BLaER1 (cell line): ENCODE data around the gene TCIRG1.

Experiments
- H3K27ac ChIP-seq: shearing (Covaris generic); formaldehyde crosslinking; 2 replicates; pipeline ENCODE4 v1.8.1; 2022
- H3K27me3 ChIP-seq: shearing (Covaris generic); formaldehyde crosslinking; 2 replicates; pipeline ENCODE4 v1.8.1; 2022
- H3K36me3 ChIP-seq: shearing (Covaris generic); formaldehyde crosslinking; 2 replicates; pipeline ENCODE4 v1.8.1; 2022
- H3K4me1 ChIP-seq: shearing (Covaris generic); formaldehyde crosslinking; 2 replicates; pipeline ENCODE4 v1.8.1; 2022
- H3K4me2 ChIP-seq: shearing (Covaris generic); formaldehyde crosslinking; 2 replicates; pipeline ENCODE4 v1.8.1; 2022
- H3K4me3 ChIP-seq: shearing (Covaris generic); formaldehyde crosslinking; 2 replicates; pipeline ENCODE4 v1.8.1; 2022
- H3K9ac ChIP-seq: shearing (Covaris generic); formaldehyde crosslinking; 2 replicates; pipeline ENCODE4 v1.8.1; 2022
- H3K9me3 ChIP-seq: shearing (Covaris generic); formaldehyde crosslinking; 2 replicates; pipeline ENCODE4 v1.8.1; 2022
- H4K20me1 ChIP-seq: shearing (Covaris generic); formaldehyde crosslinking; 2 replicates; pipeline ENCODE4 v1.8.1; 2022
- Cebpa-rat ChIP-seq: shearing (Covaris generic); IDR thresholded peaks from 2 replicates; pipeline ENCODE4 v1.8.1; 2022

The TCIRG1 gene

DNA sequence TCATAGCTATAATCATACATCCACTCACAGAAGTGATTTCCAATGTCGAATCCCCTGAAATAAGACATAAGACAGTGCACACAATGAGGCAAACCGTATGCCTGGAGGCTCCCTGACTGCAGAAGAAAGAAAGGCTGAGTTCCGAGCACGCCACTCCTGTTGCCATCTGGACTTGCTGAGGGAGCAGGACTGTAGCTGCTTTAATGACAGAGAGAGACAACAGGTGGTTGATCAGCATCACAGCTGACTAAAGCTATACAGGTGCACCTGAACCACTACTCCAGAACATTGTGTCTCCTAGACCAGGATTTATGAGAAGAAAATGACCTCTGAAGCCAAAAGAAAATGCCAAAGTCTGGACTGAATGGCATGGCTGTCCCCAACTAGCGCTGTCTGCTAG, 27.0 kb downstream of the TCIRG1 start:
- no peak for TF ChIP-seq Cebpa-rat
- no peaks in the 10 kb centered on the region for H3K27me3 ChIP-seq
- H4K20me1 ChIP-seq, result 0 out of 2 replicates have a peak, but pooled peaks cover under 1% of the 10 kb centered on the region
- no peaks in the 10 kb centered on the region for H3K9me3 ChIP-seq
- no peak overlapping the region for H3K4me2 ChIP-seq
- H3K27ac ChIP-seq, result no peak overlapping the region
- H3K4me1 ChIP-seq, result peaks cover 10% of the 10 kb centered on the region; the same call in 1 of the 2 replicates
- H3K4me3 ChIP-seq, result no peak overlapping the region
- no peak overlapping the region for H3K9ac ChIP-seq
- peaks cover 100% of the 10 kb centered on the region for H3K36me3 ChIP-seq

DNA sequence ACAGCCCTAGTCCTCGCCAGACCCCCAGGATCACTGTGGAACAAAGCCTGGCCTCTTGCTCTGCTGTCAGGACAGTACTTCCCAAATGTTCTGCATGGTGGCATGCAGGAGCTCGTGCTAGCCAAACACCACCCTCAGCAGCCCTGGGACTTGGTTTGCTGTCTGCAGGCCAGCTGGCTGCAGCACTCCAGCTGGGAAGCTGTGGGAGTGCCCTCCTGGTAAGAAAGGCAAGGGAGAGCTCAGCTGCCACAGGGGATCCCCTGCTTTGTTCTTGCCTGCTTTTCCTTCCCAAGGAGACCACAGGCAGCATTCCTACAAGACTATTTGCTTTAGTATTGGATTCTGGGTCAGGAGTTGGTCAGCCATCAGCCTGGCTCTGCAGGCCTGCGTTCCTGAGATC, 27.9 kb downstream of the TCIRG1 start:
- Histone ChIP-seq H3K4me1 (peaks cover 18% of the 10 kb centered on the region), H3K9ac (no peak overlapping the region), H3K27ac (no peak overlapping the region), H3K4me2 (no peak overlapping the region), H3K4me3 (no peak overlapping the region), H3K36me3 (peaks cover 100% of the 10 kb centered on the region), H4K20me1 (peaks cover 9% of the 10 kb centered on the region; the same call in 1 of the 2 replicates), H3K27me3 (no peaks in the 10 kb centered on the region), H3K9me3 (no peaks in the 10 kb centered on the region)
- TF ChIP-seq Cebpa-rat, result no peak

DNA sequence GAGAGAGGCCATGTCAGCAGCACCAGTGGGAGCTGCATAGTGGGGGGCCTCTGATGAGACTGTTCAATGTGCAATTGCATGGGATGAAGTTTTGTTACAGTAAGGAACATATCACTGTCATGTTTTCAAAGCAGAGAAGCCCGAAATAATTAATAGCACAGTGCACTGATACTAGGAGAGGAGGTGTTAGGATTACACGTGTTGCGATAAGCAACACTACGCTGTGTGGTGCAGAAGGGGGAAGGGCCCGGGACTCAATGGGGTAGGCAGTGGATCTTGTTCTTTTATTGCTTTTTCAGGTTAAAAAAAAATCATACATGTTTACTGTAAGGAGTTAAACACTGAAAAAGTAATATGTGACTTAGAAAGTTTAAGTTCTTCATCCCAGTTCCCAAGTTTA, 29.2 kb downstream of the TCIRG1 start:
- peaks cover 21% of the 10 kb centered on the region for H3K4me1 ChIP-seq
- no peak overlapping the region for H3K27ac ChIP-seq
- no peak for TF ChIP-seq Cebpa-rat
- H3K4me3 ChIP-seq, result no peak overlapping the region
- H3K4me2 ChIP-seq, result no peak overlapping the region
- H3K36me3 ChIP-seq, result peaks cover 99% of the 10 kb centered on the region
- H4K20me1 ChIP-seq, result peaks cover 10% of the 10 kb centered on the region; the same call in 1 of the 2 replicates
- H3K9me3 ChIP-seq, result no peaks in the 10 kb centered on the region
- no peak overlapping the region for H3K9ac ChIP-seq
- H3K27me3 ChIP-seq, result no peaks in the 10 kb centered on the region

DNA sequence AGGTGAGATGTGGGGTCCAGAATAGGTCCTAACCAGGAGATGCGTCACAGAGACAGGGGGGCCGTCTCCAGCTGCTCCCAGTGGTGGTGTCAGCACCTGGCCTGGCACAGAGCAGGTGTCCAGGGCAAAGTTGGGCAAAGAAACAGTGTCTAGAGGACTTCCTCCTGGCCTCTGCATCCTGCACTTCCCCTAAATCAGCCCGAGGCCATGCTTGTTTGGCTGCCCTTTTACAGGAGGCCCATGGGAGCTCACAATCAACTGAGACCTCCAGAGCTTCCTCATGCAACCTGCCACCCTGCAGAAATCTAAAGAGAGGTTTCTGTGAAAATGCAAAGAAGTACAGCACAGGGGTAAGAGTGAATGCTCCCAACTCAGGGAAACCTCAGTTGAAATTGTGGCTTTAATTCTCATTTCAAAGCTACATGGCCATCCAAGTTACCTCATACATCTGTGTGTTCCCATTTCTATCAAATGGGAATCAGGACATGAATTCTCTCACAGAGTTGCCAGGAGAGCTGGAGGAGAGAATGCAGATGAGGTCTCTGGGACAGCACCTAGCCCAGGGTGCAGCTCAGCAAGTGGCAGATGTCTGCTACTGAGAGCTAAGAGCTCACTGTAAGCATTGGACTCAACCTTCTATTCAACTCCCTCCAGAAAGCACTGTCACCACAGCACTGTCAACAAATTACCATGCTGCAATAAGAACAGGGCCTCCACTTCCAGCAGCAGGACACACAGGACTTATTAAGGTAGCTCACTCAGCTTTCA, 32.6 kb downstream of the TCIRG1 start:
- Histone ChIP-seq H3K4me2 (no peak overlapping the region), H3K9ac (no peak overlapping the region; the same call in 1 of the 2 replicates), H3K4me1 (peaks cover 11% of the 10 kb centered on the region), H3K9me3 (no peaks in the 10 kb centered on the region), H3K27ac (no peak overlapping the region), H4K20me1 (peaks cover 25% of the 10 kb centered on the region; the same call in 1 of the 2 replicates), H3K4me3 (no peak overlapping the region), H3K36me3 (peaks cover 90% of the 10 kb centered on the region), H3K27me3 (no peaks in the 10 kb centered on the region)
- TF ChIP-seq Cebpa-rat, result no peak

DNA sequence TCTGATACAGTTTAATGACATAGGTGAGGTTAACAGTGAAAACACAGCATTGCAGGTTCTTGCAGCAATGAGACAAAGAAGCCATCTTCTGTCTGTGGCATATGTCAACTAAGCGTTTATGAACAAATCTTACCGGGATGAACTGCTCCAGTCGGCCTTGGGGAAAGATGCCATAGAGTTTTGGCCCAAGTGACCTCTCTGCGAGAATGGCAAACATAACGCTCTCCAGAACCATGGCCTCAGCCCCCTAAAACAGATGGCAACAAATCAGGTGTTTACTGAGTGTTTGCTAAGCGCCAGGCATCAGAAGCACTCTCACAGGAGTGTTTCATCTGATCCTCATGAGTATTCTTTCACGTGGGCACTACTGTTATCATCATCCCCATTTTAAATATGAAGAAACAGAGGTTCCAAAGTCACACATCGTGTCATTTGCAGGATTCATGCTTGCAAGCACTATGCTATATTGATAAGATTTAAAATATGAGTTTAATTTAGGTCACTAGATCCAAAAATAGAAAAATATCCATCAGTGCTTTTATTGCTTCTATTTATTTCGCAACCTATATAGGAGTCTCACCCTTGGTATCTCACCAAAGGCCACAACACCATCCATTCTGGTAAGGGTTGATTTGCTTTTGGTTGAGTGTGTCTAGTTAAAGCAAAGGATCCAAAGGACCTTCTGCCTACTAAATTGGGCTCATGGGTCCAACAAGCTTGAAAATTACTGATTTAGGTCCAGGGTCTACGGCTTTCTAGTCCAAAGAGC, 35.9 kb downstream of the TCIRG1 start:
- Histone ChIP-seq H3K4me3 (no peak overlapping the region), H3K27me3 (no peaks in the 10 kb centered on the region), H3K36me3 (peaks cover 71% of the 10 kb centered on the region), H3K9me3 (no peaks in the 10 kb centered on the region), H3K4me2 (no peak overlapping the region), H3K4me1 (peaks cover 44% of the 10 kb centered on the region), H3K27ac (no peak overlapping the region), H3K9ac (no peak overlapping the region), H4K20me1 (peaks cover 46% of the 10 kb centered on the region; the same call in 1 of the 2 replicates)
- TF ChIP-seq Cebpa-rat, result peak; percentile 31; the same call in 1 of the 2 replicates

DNA sequence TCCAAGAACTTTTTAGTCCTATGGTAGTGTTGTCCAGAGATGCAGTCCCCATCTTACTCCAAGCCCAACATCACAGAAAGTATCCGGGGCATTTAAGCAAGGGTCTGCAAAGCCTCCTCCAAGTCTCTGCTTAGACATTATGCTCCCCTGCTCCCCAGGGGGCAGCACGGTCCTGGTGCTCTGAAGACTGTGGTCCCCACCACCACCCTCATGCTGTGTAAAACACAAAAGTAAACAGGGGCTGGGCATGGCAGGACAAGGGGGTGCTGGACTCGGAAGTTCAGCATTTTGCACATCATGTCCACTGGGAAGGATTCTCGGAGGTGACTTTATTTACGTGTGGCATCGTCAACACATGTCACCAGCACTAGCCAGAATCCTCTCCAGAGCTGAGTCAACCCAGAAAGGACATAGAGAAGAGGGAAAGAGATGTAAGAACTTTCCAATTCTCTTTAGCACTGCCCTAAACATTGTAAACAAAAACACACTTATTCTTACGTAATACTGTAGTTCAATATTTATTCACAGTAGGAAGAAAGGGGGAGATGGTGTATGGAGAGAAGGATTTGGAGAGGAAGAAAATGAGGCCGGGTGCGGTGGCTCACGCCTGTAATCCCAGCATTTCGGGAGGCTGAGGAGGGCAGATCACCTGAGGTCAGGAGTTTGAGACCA, 37.7 kb downstream of the TCIRG1 start:
- peaks cover 39% of the 10 kb centered on the region; the same call in 1 of the 2 replicates for H4K20me1 ChIP-seq
- TF ChIP-seq Cebpa-rat, result 0 out of 2 replicates have a peak, but pooled peaks have one; percentile 40
- H3K27ac ChIP-seq, result no peak overlapping the region
- H3K27me3 ChIP-seq, result no peaks in the 10 kb centered on the region
- peaks cover 71% of the 10 kb centered on the region for H3K36me3 ChIP-seq
- no peaks in the 10 kb centered on the region for H3K9me3 ChIP-seq
- H3K4me2 ChIP-seq, result no peak overlapping the region
- peaks cover 39% of the 10 kb centered on the region for H3K4me1 ChIP-seq
- no peak overlapping the region for H3K9ac ChIP-seq
- H3K4me3 ChIP-seq, result no peak overlapping the region

DNA sequence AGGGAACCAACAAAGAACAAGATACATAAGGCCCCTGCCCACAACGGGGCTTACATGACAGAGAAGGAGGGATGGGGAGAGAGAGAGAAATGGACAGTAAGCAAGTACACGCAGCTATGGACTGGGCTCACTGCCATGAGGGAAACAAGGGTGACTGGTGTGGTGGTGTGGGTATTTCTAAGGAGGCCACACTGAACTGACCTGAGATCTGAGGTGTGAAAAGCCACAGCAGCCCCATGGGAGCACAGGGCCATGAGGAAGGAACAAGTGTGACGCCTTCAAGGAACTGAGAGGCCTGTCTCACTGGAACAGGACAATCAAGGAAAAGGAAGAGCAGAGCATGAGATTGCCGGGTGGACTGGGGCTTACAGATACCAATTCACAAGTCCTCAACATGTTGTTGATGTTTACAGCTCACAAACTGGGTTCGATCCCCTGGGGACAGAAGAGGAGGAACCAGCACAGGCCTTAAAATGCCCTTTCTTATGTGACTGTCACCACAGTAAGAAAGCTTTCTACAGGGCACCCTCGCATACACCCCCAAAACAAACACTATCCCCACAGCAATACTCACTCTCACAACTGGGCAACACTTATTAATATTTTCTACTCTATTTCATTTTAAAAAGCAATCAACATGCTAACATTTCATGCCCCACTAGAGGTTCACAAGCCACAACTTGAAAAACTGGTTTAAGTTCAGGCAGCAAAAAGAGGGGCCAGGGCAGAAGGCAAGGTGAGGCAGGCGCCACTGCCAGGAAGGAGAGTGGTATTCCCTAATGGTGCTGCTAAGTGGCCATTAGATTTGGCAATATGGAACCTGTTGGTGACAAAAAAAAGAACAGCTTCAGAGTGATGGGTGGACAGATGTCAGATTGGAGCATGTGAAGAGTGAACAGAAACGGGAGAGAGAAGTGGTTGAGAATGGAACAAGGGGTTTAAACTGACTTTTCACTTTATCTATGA, 39.1 kb downstream of the TCIRG1 start:
- Histone ChIP-seq H3K9ac (no peak overlapping the region), H3K4me3 (no peak overlapping the region), H3K36me3 (peaks cover 63% of the 10 kb centered on the region), H3K27me3 (no peaks in the 10 kb centered on the region), H3K9me3 (no peaks in the 10 kb centered on the region), H3K4me2 (peak overlapping the region; percentile 69), H4K20me1 (peaks cover 38% of the 10 kb centered on the region), H3K27ac (peak overlapping the region; percentile 28; the same call in 1 of the 2 replicates), H3K4me1 (peaks cover 34% of the 10 kb centered on the region)
- TF ChIP-seq Cebpa-rat, result no peak

DNA sequence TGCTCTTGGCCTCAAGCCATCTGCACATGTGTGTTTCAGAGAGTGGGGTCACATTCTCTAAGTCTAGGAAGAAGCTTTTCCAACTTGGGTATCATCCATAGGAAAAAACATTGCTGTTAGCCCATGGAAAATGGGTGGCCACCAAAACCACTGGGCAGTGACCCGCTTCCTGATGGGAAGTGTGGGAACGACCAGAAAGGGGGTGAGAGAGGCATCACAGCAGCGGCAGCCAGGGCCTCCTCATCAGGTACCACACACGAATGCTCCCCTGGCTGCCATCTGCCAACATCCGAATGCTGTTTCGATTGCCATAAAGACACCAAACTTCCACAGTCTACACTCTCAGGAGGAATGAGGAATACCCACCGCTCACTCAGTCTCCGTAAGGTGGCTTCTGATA, 42.0 kb downstream of the TCIRG1 start:
- Histone ChIP-seq H3K27me3 (no peaks in the 10 kb centered on the region), H3K36me3 (peaks cover 41% of the 10 kb centered on the region), H3K4me2 (no peak overlapping the region), H3K4me1 (peaks cover 34% of the 10 kb centered on the region), H3K4me3 (no peak overlapping the region), H3K27ac (no peak overlapping the region), H3K9ac (no peak overlapping the region), H3K9me3 (no peaks in the 10 kb centered on the region), H4K20me1 (peaks cover 37% of the 10 kb centered on the region)
- TF ChIP-seq Cebpa-rat, result no peak

DNA sequence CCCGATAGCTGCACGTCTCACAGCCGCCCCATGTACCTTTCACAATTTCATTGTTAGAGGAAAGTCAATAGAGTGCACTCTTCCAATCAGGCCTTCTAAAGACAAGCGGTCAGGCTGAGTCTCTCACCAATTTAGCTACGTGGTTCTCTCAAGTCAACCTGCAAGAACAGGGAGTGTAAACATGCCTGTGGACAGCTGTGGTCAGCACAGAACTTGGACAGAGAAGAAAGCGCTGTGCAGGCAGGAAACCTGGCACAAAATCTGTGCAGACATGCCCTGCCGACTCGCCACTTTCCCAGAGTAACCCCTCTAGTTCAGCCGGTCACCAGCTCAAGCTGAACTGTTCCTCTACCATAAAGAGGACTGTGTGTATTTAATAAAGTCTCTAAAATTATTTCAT, 42.9 kb downstream of the TCIRG1 start:
- H3K27me3 ChIP-seq, result no peaks in the 10 kb centered on the region
- no peaks in the 10 kb centered on the region for H3K9me3 ChIP-seq

More for the DNA sequence above, 42.9 kb downstream of the TCIRG1 start:
- H3K36me3 ChIP-seq, result peaks cover 40% of the 10 kb centered on the region
- H3K4me2 ChIP-seq, result no peak overlapping the region
- H3K4me3 ChIP-seq, result no peak overlapping the region
- TF ChIP-seq Cebpa-rat, result no peak
- peaks cover 30% of the 10 kb centered on the region for H4K20me1 ChIP-seq
- peaks cover 31% of the 10 kb centered on the region for H3K4me1 ChIP-seq
- no peak overlapping the region for H3K9ac ChIP-seq
- H3K27ac ChIP-seq, result no peak overlapping the region
